22Rv1 (cell line): ENCODE measurements around the gene PARP3.

Source experiments
- ZFX ChIP-seq: fragments of 450-650 bp; IDR thresholded peaks from 2 replicates; pipeline ENCODE4 v1.6.1; 2017; ENCODE audit warnings: antibody characterized with exemption, borderline replicate concordance
- TF ChIP-seq, protein P1 (sequence below): fragments of 450-650 bp; IDR thresholded peaks from 2 replicates; pipeline ENCODE4 v1.5.1; 2017; ENCODE audit warnings: mild to moderate bottlenecking

DNA sequence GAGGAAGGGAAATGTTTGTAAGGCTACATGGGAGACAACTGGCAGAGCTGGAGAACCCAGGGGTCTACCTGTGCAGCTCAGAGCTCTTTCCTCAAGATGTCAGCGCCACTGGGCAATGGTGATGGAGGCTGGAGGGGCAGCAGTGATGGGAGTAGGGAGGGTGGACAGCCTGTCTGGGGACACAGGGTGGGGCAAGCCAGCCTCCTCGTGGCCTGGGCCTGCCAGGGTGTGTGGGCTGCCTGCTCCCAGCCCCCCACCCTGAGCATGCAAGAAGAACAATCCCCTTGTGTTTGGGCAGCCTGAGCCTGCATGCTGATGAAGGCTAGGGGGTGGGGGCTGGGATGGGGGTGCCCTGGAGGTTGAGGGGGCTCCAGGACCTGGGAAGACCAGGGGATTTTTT, 23.9 kb downstream of the PARP3 start:
- TF ChIP-seq, protein P1, sequence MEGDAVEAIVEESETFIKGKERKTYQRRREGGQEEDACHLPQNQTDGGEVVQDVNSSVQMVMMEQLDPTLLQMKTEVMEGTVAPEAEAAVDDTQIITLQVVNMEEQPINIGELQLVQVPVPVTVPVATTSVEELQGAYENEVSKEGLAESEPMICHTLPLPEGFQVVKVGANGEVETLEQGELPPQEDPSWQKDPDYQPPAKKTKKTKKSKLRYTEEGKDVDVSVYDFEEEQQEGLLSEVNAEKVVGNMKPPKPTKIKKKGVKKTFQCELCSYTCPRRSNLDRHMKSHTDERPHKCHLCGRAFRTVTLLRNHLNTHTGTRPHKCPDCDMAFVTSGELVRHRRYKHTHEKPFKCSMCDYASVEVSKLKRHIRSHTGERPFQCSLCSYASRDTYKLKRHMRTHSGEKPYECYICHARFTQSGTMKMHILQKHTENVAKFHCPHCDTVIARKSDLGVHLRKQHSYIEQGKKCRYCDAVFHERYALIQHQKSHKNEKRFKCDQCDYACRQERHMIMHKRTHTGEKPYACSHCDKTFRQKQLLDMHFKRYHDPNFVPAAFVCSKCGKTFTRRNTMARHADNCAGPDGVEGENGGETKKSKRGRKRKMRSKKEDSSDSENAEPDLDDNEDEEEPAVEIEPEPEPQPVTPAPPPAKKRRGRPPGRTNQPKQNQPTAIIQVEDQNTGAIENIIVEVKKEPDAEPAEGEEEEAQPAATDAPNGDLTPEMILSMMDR, result no peak
- TF ChIP-seq ZFX, result no peak
